Natural killer cell (primary cell): Measurements from ENCODE around the gene MEI4. TPM values are rescaled to one million over a fixed set of nuclear protein-coding genes. Genes with fewer than 3 reads are reported as not detected.

ENCODE experiments used
- ATAC-seq, 3 donors: fragments of 150-1000 bp in 2 of 3; fragments of 200-7000 bp in 1 of 3; cut with Tn5 transposase; 1 replicate in 1 of 3; 2 replicates in 2 of 3; pipeline ENCODE4 v1.10.0; 2021; ENCODE audit warnings: mild to moderate bottlenecking in 2 of 3, moderate library complexity in 2 of 3
- DNase-seq, 2 donors: peaks; one replicate each; pipeline versions ENCODE4 v3.0.0 to v3.0.0-alpha.2; 2013 to 2021; ENCODE audit warnings: mixed read lengths in 1 of 2
- H3K27ac ChIP-seq: one replicate; pipeline ENCODE4 v1.5.1; 2013; ENCODE audit warnings: mild to moderate bottlenecking, low read length
- H3K27me3 ChIP-seq: one replicate; pipeline ENCODE4 v1.6.1; 2013; ENCODE audit warnings: low read length; ENCODE audit not compliant: control insufficient read depth, insufficient read depth
- H3K36me3 ChIP-seq: one replicate; pipeline ENCODE4 v1.6.1; 2013; ENCODE audit warnings: low read length; ENCODE audit not compliant: control insufficient read depth, insufficient read depth
- H3K4me1 ChIP-seq: one replicate; pipeline ENCODE4 v1.6.1; 2013; ENCODE audit warnings: low read length; ENCODE audit not compliant: control insufficient read depth, insufficient read depth
- H3K4me3 ChIP-seq: one replicate; pipeline ENCODE4 v1.5.1; 2013; ENCODE audit warnings: low read length
- H3K9me3 ChIP-seq: one replicate; pipeline ENCODE4 v1.6.1; 2013; ENCODE audit warnings: low read length; ENCODE audit not compliant: control insufficient read depth, insufficient read depth
- H3K27ac Mint-ChIP-seq, 2 donors: one replicate each; pipeline ENCODE4 v1.8.0; 2022; ENCODE audit warnings: mild to moderate bottlenecking in 2 of 2, mixed read lengths in 2 of 2, moderate library complexity in 1 of 2
- H3K27me3 Mint-ChIP-seq, 2 donors: one replicate each; pipeline ENCODE4 v1.8.0; 2022; ENCODE audit warnings: low read depth in 2 of 2, mixed read lengths in 2 of 2
- H3K36me3 Mint-ChIP-seq: one replicate; pipeline ENCODE4 v1.8.0; 2022; ENCODE audit warnings: mixed read lengths
- H3K4me1 Mint-ChIP-seq, 2 donors: one replicate each; pipeline ENCODE4 v1.8.0; 2022; ENCODE audit warnings: mixed read lengths in 2 of 2
- H3K4me3 Mint-ChIP-seq: one replicate; pipeline ENCODE4 v1.8.0; 2022; ENCODE audit warnings: mild to moderate bottlenecking, moderate library complexity, mixed read lengths
- H3K9me3 Mint-ChIP-seq, 2 donors: one replicate each; pipeline ENCODE4 v1.8.0; 2022; ENCODE audit warnings: mixed read lengths in 2 of 2
- CTCF ChIP-seq: fragments of 200-600 bp; IDR thresholded peaks from one replicate; pipeline ENCODE4 v1.8.0; 2022; ENCODE audit warnings: antibody characterized with exemption
- intact Hi-C: fragments of 100-400 bp; cut with micrococcal nuclease; formaldehyde crosslinking; loops from one replicate; pipeline ENCODE4 v1.14.2; 2022
- total RNA-seq, 4 donors: library from RNA; stranded (reverse); fragments of 120-200 nt in 1 of 4; gene quantifications; one replicate each; pipeline versions ENCODE4 v1.2.3 to v1.2.4, GENCODE V29; 2013 to 2022

MEI4 gene
- total RNA-seq, 3 donors from 2014 or later (not counting 1 experiment from before 2014, with no cell fraction given) = not detected

GRCh38 chr6:77972334-77972733 is 319.5 kb downstream of the MEI4 start:
- Histone ChIP-seq H3K36me3 (no peaks in the 10 kb centered on the region), H3K27ac (no peak overlapping the region), H3K9me3 (peaks cover 3% of the 10 kb centered on the region), H3K4me1 (no peaks in the 10 kb centered on the region), H3K4me3 (no peak overlapping the region), H3K27me3 (no peaks in the 10 kb centered on the region)
- intact Hi-C loops = no loop called here
- DNase-seq = no peak
- Mint-ChIP-seq H3K9me3 (peaks cover 10% of the 10 kb centered on the region in 2 donors), H3K27ac (no peak overlapping the region), H3K27me3 (no peaks in the 10 kb centered on the region), H3K36me3 (peaks cover 31% of the 10 kb centered on the region), H3K4me1 (no peaks in the 10 kb centered on the region), H3K4me3 (no peak overlapping the region)
- TF ChIP-seq CTCF = no peak
- ATAC-seq = no peak

Other genes starting within 250 kb of the MEI4 start
- under 1 TPM in 1 of 3 donors, not detected in 2; 0.48 TPM for gene HTR1B, start 189.5 kb upstream of the MEI4 start, total RNA-seq